HCT116 (cell line): ENCODE data around the gene RAB25. TPM values are rescaled to one million over a fixed set of nuclear protein-coding genes. Genes with fewer than 3 reads are reported as not detected.

Experiments used
- ATAC-seq: fragments of 200-7000 bp; cut with Tn5 transposase; 2 replicates; pipeline ENCODE4 v1.9.1; 2020; ENCODE audit warnings: mild to moderate bottlenecking, moderate library complexity
- BruUV-seq: library from RNA; stranded (reverse); fragments of 400-500 nt; replicated peaks from 2 replicates; lab custom pipeline; 2021; lab: Mats Ljungman, UMichigan
- CTCF ChIA-PET: fragments of 300-600 bp; sonication (Branson Sonifier 250); formaldehyde crosslinking; loops from one replicate; lab custom pipeline; 2021; ENCODE audit warnings: antibody characterized with exemption; lab: Charles Lee
- POLR2A ChIA-PET: fragments of 300-600, 350-600 bp; sonication (Branson Sonifier 250); formaldehyde crosslinking; loops from one replicate; lab custom pipeline; 2021; ENCODE audit warnings: antibody characterized with exemption; lab: Charles Lee
- RAD21 ChIA-PET, 2 experiments: fragments of 300-600 bp; sonication (Branson Sonifier 250); formaldehyde crosslinking; loops; one replicate each; lab custom pipeline; 2023; ENCODE audit warnings: low total read pairs in 2 of 2; ENCODE audit not compliant: uncharacterized antibody in 2 of 2, unreplicated experiment in 2 of 2, low non-redundant PET in 1 of 2; lab: Charles Lee
- DNase-seq: peaks from one replicate; pipeline ENCODE4 v3.0.0-alpha.2; 2010; ENCODE audit warnings: low read depth, low spot score
- H2AFZ ChIP-seq: fragments of 200-600 bp; shearing (Covaris generic), sonication (generic); 2 replicates; pipeline ENCODE4 v1.6.1; 2017; ENCODE audit warnings: low read depth, mixed run types, mixed read lengths, antibody characterized with exemption, low read length; ENCODE audit not compliant: poor library complexity, severe bottlenecking
- H3K27ac ChIP-seq: 2 replicates; pipeline ENCODE4 v1.5.1; 2012; ENCODE audit warnings: low read depth, low read length
- H3K27me3 ChIP-seq: fragments of 200-600 bp; sonication (generic); 2 replicates; pipeline ENCODE4 v1.6.1; 2016; ENCODE audit warnings: mixed run types, low read length, mixed read lengths; ENCODE audit not compliant: insufficient read depth
- H3K36me3 ChIP-seq, 2 experiments: fragments of 200-500 bp in 1 of 2; fragments of 200-600 bp in 1 of 2; sonication (Bioruptor generic) in 1 of 2; sonication (generic) in 1 of 2; 2 replicates each; pipeline versions ENCODE4 v1.5.1 to v1.6.1; 2014 to 2016; ENCODE audit warnings: low read length in 2 of 2, inconsistent platforms in 1 of 2, mixed read lengths in 1 of 2, mixed run types in 1 of 2; ENCODE audit not compliant: insufficient read depth in 2 of 2, control insufficient read depth in 1 of 2
- H3K4me1 ChIP-seq, 2 experiments: fragments of 200-600 bp in 1 of 2; sonication (generic) in 1 of 2; 2 replicates each; pipeline versions ENCODE4 v1.5.1 to v1.6.1; 2012 to 2017; ENCODE audit warnings: low read length in 2 of 2, inconsistent platforms in 1 of 2, mild to moderate bottlenecking in 1 of 2, mixed read lengths in 1 of 2, mixed run types in 1 of 2, moderate library complexity in 1 of 2; ENCODE audit not compliant: insufficient read depth in 2 of 2, control insufficient read depth in 1 of 2
- H3K4me2 ChIP-seq: fragments of 200-600 bp; sonication (generic); 2 replicates; pipeline ENCODE4 v1.6.1; 2017; ENCODE audit warnings: mixed run types, low read length, mixed read lengths
- H3K4me3 ChIP-seq, 2 experiments: fragments of 200-600 bp in 1 of 2; sonication (generic) in 1 of 2; replicated peaks in 1 of 2; 2 replicates each; pipeline ENCODE4 v1.5.1; 2011 to 2016; ENCODE audit warnings: low read length in 2 of 2, control low read depth in 1 of 2, low read depth in 1 of 2, mild to moderate bottlenecking in 1 of 2, mixed read lengths in 1 of 2, mixed run types in 1 of 2
- H3K79me2 ChIP-seq: fragments of 200-600 bp; sonication (generic); 2 replicates; pipeline ENCODE4 v1.6.1; 2017; ENCODE audit warnings: mild to moderate bottlenecking, mixed run types, low read length, moderate library complexity, mixed read lengths; ENCODE audit not compliant: insufficient read depth
- H3K9ac ChIP-seq: fragments of 200-600 bp; sonication (generic); 2 replicates; pipeline ENCODE4 v1.6.1; 2016; ENCODE audit warnings: low read length, mixed read lengths
- H3K9me2 ChIP-seq: fragments of 200-600 bp; sonication (generic), shearing (Covaris generic); 2 replicates; pipeline ENCODE4 v1.6.1; 2017; ENCODE audit warnings: mixed run types, mild to moderate bottlenecking, moderate library complexity; ENCODE audit not compliant: insufficient read depth
- H3K9me3 ChIP-seq, 2 experiments: fragments of 200-500 bp in 1 of 2; fragments of 200-600 bp in 1 of 2; sonication (Bioruptor generic) in 1 of 2; sonication (generic) in 1 of 2; 2 replicates each; pipeline ENCODE4 v1.6.1; 2014 to 2017; ENCODE audit warnings: low read length in 2 of 2, mixed read lengths in 2 of 2, inconsistent platforms in 1 of 2, low read depth in 1 of 2, mild to moderate bottlenecking in 1 of 2, mixed run types in 1 of 2, moderate library complexity in 1 of 2; ENCODE audit not compliant: control insufficient read depth in 1 of 2, insufficient read depth in 1 of 2
- H4K20me1 ChIP-seq: fragments of 200-600 bp; sonication (generic), shearing (Covaris generic); 2 replicates; pipeline ENCODE4 v1.6.1; 2017; ENCODE audit warnings: mixed run types, mild to moderate bottlenecking, moderate library complexity; ENCODE audit not compliant: insufficient read depth
- CEBPB ChIP-seq: IDR thresholded peaks from 2 replicates; pipeline ENCODE4 v1.6.1; 2012; ENCODE audit warnings: low read depth
- EGR1 ChIP-seq: IDR thresholded peaks from 2 replicates; pipeline ENCODE4 v1.6.1; 2012; ENCODE audit warnings: low read depth
- ELF1 ChIP-seq: IDR thresholded peaks from 2 replicates; pipeline ENCODE4 v1.6.1; 2012; ENCODE audit warnings: low read depth, borderline replicate concordance
- FOSL1 ChIP-seq: IDR thresholded peaks from 2 replicates; pipeline ENCODE4 v1.6.1; 2012; ENCODE audit warnings: low read depth
- POLR2A ChIP-seq: IDR thresholded peaks from 2 replicates; pipeline ENCODE4 v1.7.0; 2011; ENCODE audit warnings: borderline replicate concordance; ENCODE audit not compliant: insufficient read depth, insufficient read length; ENCODE audit errors: extremely low read depth
- POLR2AphosphoS5 ChIP-seq: IDR thresholded peaks from 2 replicates; pipeline ENCODE4 v1.6.1; 2011; ENCODE audit warnings: mild to moderate bottlenecking, low read depth, low read length, moderate library complexity
- RAD21 ChIP-seq: IDR thresholded peaks from 2 replicates; pipeline ENCODE4 v1.6.1; 2012; ENCODE audit warnings: low read depth, mild to moderate bottlenecking
- SIN3A ChIP-seq: IDR thresholded peaks from 2 replicates; pipeline ENCODE4 v1.6.1; 2012; ENCODE audit warnings: low read depth
- SRF ChIP-seq: IDR thresholded peaks from 2 replicates; pipeline ENCODE4 v1.6.1; 2012; ENCODE audit warnings: low read depth
- YY1 ChIP-seq: IDR thresholded peaks from 2 replicates; pipeline ENCODE4 v1.6.1; 2011; ENCODE audit warnings: low read length, low read depth, moderate library complexity, mild to moderate bottlenecking; ENCODE audit not compliant: insufficient replicate concordance; ENCODE audit errors: extremely low read depth
- ZFX ChIP-seq: fragments of 450-650 bp; IDR thresholded peaks from 2 replicates; pipeline ENCODE4 v1.6.1; 2017
- ZNF274 ChIP-seq: fragments of 200-500 bp; sonication (Bioruptor generic); IDR thresholded peaks from 2 replicates; pipeline ENCODE4 v1.6.1; 2014; ENCODE audit warnings: mild to moderate bottlenecking, low read depth, low read length, inconsistent platforms
- intact Hi-C: fragments of 100-400 bp; cut with micrococcal nuclease; formaldehyde crosslinking; loops from 2 replicates; pipeline ENCODE4 v1.10.0; 2022
- total RNA-seq: library from RNA; stranded (reverse); gene quantifications from one replicate; pipeline ENCODE4 v1.2.1, GENCODE V29; 2021; ENCODE audit not compliant: unreplicated experiment
- TF ChIP-seq, protein P1 (sequence below): IDR thresholded peaks from 2 replicates; pipeline ENCODE4 v1.6.1; 2012
- TF ChIP-seq, protein P2 (sequence below), 3 experiments: fragments of 200-600 bp in 1 of 3; sonication (generic) in 1 of 3; IDR thresholded peaks in 2 of 3; conservative IDR thresholded peaks in 1 of 3; 2 replicates each; pipeline ENCODE4 v1.5.1; 2012 to 2017; ENCODE audit warnings: low read depth in 2 of 3, low read length in 2 of 3, antibody characterized with exemption in 1 of 3, borderline replicate concordance in 1 of 3, control low read depth in 1 of 3, mild to moderate bottlenecking in 1 of 3, mixed read lengths in 1 of 3, mixed run types in 1 of 3, moderate library complexity in 1 of 3; ENCODE audit not compliant: insufficient read depth in 1 of 3

Gene RAB25
- total RNA-seq, 1 experiment from 2014 or later, result 142 TPM

DNA sequence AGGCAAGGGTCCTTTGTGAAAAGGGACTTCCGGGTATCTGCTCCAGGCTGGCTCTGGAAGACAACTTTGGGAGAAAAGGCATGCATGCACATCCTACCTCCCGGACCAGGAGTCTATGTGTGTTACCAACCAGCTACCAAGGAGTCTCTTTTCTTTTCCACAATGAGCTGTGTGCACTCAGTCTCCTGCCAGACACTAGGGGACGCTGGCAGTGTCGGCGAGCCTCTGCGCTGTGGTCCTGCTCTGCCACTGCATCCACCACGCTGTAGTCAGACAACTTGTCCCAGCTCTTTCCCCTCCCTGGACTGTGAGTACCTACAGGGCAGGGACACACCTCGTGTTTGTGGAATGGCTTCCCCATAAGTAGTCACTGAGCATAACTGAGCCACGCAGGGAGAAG, 35.1 kb upstream of the RAB25 start:
- Histone ChIP-seq H3K4me3 (no peak overlapping the region), H3K9me2 (no peaks in the 10 kb centered on the region), H2AFZ (peak overlapping the region; percentile 95), H3K9ac (peak overlapping the region; percentile 24; the same call in 1 of the 2 replicates), H3K27ac (no peak overlapping the region), H3K9me3 (no peaks in the 10 kb centered on the region), H3K36me3 (no peaks in the 10 kb centered on the region), H3K4me2 (peak overlapping the region; percentile 64), H3K79me2 (no peaks in the 10 kb centered on the region), H3K27me3 (no peaks in the 10 kb centered on the region), H4K20me1 (no peaks in the 10 kb centered on the region), H3K4me1 (peaks cover 4 to 13% of the 10 kb centered on the region in 2 experiments; a peak in 3 of 4 replicates)
- POLR2A ChIA-PET, result no interaction called here
- BruUV-seq, result no TSS peak
- RAD21 ChIA-PET, result interaction anchor here (0.9 to 1.1 kb wide), 2 partner anchors 34 to 40 kb away, joined by 3 to 4 read pairs; no protein-coding TSS in a partner anchor
- TF ChIP-seq, protein P1, sequence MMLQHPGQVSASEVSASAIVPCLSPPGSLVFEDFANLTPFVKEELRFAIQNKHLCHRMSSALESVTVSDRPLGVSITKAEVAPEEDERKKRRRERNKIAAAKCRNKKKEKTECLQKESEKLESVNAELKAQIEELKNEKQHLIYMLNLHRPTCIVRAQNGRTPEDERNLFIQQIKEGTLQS, result no peak
- TF ChIP-seq RAD21, result peak; percentile 65
- peak; percentile 20 for TF ChIP-seq YY1
- TF ChIP-seq ZNF274, result no peak
- no peak for TF ChIP-seq POLR2AphosphoS5
- TF ChIP-seq ZFX, result no peak
- no peak for TF ChIP-seq SRF
- TF ChIP-seq FOSL1, result no peak
- TF ChIP-seq, protein P2, sequence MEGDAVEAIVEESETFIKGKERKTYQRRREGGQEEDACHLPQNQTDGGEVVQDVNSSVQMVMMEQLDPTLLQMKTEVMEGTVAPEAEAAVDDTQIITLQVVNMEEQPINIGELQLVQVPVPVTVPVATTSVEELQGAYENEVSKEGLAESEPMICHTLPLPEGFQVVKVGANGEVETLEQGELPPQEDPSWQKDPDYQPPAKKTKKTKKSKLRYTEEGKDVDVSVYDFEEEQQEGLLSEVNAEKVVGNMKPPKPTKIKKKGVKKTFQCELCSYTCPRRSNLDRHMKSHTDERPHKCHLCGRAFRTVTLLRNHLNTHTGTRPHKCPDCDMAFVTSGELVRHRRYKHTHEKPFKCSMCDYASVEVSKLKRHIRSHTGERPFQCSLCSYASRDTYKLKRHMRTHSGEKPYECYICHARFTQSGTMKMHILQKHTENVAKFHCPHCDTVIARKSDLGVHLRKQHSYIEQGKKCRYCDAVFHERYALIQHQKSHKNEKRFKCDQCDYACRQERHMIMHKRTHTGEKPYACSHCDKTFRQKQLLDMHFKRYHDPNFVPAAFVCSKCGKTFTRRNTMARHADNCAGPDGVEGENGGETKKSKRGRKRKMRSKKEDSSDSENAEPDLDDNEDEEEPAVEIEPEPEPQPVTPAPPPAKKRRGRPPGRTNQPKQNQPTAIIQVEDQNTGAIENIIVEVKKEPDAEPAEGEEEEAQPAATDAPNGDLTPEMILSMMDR (IDR thresholded peaks at IDR 0.05 in 2 of 3, conservative IDR thresholded peaks at IDR 0.05 in 1 of 3; ENCODE audit: borderline replicate concordance in 1 of 3, insufficient read depth in 1 of 3, low read depth in 2 of 3, low read length in 2 of 3), result peak; percentile 73 to 93 (median 79)
- no peak for TF ChIP-seq CEBPB
- TF ChIP-seq SIN3A, result no peak
- no peak for TF ChIP-seq EGR1
- TF ChIP-seq POLR2A, result no peak
- no peak for TF ChIP-seq ELF1
- peak; percentile 48 for DNase-seq
- ATAC-seq, result peak; percentile 98
- CTCF ChIA-PET, result interaction anchor here (0.7 to 2.0 kb wide), 8 partner anchors 14 to 334 kb away, joined by 3 to 14 read pairs (median 4); partner anchors contain the start of genes RAB25 and UBQLN4
- intact Hi-C loops, result loop anchor here (1.0 kb wide), 1 partner anchor 40 kb away; no protein-coding TSS in a partner anchor
